CD4-positive, alpha-beta T cell treated with Interleukin-4 for 1 hour (primary cell): Measurements from ENCODE around the gene SPDYE8.
"Not testable (repeated sequence)": the region's sequence is repeated elsewhere in the genome, so short reads cannot be mapped to it uniquely, and the experiment has no call there.

Experiments
- DNase-seq, 2 donors: peaks; one replicate each; pipeline ENCODE4 v3.0.0-alpha.2; 2020 to 2022

Gene SPDYE8

DNA sequence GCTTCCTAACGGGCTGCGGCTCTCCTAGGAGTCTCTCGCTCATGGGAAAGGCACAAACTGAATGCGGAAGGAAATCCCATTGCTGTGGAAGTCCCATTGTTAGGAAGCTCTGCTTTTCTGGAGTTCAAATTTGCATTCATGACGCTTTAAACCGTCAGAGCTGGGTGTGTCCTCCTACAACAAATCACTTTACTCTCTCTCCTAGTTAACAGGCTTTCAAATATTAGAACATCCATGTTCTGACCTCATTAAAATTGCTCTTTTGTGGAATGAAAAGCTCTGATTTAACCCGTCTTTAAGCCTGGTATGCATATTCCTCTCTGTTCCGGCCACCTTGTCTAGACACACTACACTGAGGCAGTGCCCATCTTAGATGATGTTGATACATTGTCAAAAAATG is at the start of gene SPDYE8:
Gene SPDYE8 (minus strand): TSS at position 101 of the 400 bp plus-strand sequence. CDS start 1,800 bp downstream, outside the sequence.
- not testable (repeated sequence) for DNase-seq

DNA sequence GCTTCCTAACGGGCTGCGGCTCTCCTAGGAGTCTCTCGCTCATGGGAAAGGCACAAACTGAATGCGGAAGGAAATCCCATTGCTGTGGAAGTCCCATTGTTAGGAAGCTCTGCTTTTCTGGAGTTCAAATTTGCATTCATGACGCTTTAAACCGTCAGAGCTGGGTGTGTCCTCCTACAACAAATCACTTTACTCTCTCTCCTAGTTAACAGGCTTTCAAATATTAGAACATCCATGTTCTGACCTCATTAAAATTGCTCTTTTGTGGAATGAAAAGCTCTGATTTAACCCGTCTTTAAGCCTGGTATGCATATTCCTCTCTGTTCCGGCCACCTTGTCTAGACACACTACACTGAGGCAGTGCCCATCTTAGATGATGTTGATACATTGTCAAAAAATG is 28.2 kb upstream of the SPDYE8 start, which contains the start of gene SPDYE11:
Gene SPDYE11 (minus strand): TSS at position 101 of the 400 bp plus-strand sequence. CDS start 1,800 bp downstream, outside the sequence.
- not testable (repeated sequence) for DNase-seq

GRCh38 chr7:73006491-73006890 is 23.1 kb downstream of the SPDYE8 start:
- not testable (repeated sequence) for DNase-seq

GRCh38 chr7:73005693-73006447 is 23.7 kb downstream of the SPDYE8 start:
- peak; percentile 90 to 94 for DNase-seq

DNA sequence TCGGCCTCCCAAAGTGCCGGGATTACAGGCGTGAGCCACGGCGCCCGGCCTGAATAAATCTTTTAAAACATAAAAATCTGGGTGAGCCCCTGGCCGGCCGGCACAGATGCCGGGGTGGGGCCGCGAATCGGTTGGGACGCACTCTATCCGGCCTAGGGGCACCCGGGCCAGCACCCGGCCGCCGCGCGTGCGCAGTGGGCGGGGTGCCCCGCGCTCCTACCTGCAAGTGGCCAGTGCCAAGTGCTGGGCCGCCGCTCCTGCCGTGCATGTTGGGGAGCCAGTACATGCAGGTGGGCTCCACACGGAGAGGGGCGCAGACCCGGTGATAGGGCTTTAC is 24.2 kb downstream of the SPDYE8 start:
- peak; percentile 69 to 75 for DNase-seq

DNA sequence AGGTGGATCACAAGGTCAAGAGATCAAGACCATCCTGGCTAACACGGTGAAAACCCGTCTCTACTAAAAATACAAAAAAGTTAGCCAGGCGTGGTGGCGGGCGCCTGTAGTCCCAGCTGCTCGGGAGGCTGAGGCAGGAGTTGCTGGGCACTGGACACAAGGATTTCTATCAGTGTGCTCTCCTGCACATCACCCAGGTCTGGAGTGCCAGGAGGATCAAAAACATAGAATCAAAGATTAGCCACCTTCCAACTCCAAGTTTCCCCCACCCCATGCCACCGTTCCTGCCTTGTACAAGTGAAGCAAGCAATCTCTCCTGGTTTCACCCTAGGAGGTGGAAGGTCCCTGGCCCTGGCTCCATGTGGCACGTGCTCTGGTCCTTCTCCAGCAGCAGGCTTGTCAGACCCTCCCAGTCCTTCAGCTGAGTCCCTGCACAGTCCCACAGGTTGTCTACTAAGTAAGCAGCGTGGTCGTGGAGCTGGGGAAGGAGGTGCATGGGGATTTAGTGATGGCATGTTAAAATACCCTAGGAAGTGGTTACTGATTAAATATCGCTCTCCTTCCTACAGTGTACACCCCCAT is 31.6 kb downstream of the SPDYE8 start:
- DNase-seq: not testable (repeated sequence)

DNA sequence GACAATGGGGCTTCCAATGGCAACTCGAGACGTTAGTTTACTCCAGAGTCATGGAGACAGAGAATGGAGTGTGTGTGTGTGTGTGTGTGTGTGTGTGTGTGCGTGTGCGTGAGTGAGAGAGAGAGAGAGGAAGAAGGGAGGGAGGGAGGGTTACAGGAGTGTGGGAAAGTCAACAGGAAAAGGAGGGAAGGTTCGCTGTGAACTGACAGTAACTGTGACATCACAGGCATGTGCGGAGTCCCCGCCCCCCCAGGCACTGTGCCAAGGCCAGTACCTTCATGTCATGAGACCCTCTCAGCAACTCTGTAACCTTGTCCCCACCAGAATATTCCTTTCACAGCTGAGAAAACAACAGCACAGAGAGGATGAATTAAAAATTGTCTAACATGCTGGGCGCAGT is 32.1 kb downstream of the SPDYE8 start:
- not testable (repeated sequence) for DNase-seq

DNA sequence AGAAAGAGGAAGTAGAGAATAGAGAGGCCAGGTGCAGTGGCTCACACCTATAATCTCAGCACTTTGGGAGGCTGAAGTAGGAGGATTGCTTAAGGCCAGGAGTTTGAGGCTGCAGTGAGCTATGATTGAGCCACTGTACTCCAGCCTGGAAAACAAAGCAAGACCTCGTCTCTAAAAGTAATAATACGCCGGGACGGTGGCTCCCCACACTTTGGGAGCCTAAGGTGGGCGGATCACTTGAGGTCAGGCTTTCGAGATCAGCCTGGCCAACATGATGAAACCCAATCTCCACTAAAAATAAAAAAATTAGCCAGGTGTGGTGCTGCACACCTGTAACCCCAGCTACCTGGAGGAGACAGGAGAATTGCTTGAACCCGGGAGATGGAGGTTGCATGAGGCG is 34.1 kb downstream of the SPDYE8 start:
- DNase-seq: not testable (repeated sequence)

DNA sequence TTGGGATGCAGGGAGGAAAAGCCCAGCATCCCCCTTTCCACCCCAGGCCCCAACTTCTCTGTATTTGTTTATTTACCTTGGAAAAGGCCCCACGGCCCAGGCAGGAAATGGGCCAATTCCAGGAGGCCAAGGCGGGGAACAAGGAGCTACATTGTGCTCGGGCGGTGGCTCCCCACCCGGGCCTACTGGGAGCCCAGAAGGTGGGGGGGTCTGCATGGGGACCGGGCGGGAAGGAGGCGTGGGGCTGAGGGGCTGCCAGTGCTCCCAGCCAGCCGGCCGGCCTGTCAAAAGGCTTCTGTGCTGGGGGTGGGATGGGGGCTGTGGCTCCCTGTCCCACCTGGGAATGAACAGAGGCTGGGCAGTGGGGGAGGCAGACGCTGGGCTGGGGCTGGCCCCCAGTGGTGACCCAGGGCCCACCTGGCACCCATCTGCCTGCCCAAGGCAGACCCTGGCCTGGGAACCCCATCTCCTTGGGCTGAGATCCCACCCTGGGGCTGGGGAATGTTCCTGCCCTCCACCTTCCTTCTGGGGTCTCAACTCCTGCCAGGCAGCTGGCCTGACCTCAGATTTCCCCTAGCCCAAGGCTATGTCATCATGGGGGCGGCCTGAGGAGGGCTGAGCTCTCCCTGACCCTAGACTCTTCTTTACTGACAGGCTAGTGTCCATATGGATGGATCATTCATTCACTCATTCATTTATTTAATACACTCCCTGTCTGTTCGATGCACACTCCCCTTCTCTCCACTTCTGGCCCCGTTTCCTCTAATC is 39.2 kb downstream of the SPDYE8 start:
- not testable (repeated sequence) for DNase-seq

DNA sequence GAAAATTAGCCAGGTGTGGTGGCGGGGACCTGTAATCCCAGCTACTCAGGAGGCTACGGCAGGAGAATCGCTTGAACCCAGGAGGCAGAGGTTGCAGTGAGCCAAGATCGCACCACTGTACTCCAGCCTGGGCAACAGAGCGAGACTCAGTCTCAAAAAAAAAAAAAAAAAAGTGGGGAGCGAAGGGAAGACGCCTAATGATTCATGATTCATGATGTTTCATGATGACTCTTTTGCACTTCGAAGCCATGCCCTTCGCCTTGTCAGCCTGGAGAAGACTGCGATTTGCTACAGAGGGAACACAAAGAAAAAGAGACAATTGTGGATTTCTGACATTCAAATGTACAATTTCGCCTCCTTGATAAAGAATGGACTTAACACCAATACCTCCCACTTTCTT is 47.5 kb downstream of the SPDYE8 start:
- not testable (repeated sequence) for DNase-seq

DNA sequence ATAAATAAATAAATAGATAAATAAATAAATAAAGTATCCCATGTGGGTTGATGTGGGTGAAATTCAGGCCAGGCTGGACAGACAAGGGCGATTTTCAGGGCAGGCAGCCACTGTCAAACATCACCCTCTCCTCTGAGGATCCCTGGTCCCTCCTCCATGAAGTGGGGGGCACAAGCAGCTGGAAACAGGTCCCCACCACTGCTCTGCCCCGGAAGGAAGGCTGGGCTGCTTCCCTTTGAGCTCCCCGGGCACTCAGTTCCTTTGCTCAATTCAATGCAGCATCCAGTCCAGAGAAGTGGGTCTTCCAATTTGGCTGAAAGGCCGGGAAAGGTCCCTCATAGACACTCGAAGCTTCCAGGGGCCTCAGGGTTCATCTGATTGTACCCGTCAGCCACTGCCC is 49.2 kb downstream of the SPDYE8 start:
- not testable (repeated sequence) for DNase-seq

DNA sequence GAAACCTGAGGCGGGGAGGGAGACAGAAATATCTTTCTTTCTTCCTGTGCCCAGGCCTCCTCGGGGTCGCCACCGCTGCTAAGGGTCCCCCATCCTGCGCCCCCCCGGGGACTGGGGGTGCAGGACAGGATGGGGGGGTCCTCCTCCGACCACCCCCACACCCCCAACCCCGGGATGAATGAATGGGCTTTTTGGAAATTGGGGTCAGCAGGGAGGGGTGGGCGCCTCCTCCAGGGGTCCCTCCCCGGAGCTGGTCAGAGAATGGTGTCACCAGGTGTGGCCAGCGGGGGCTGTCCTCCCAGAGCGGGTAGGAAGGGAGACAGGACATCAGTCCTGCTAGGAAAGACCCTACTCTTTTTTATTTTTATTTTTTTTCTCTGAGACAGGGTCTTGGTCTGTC is 53.1 kb downstream of the SPDYE8 start:
- DNase-seq: not testable (repeated sequence)

- not testable (repeated sequence) for DNase-seq
These were observed 53.8 kb downstream of the SPDYE8 start for GRCh38 chr7:72975656-72976286.

- DNase-seq: not testable (repeated sequence)
These were observed 54.8 kb downstream of the SPDYE8 start for GRCh38 chr7:72974781-72975180.

GRCh38 chr7:72971505-72971904 is 58.1 kb downstream of the SPDYE8 start:
- DNase-seq: not testable (repeated sequence)
